GM12873 (cell line): Measurements from ENCODE around the gene AKNA.

ENCODE experiments used
- CTCF ChIP-seq: IDR thresholded peaks from 2 replicates; pipeline ENCODE4 v1.5.1; 2012; ENCODE audit warnings: low read depth, mild to moderate bottlenecking, moderate library complexity, low read length, control low read depth; ENCODE audit not compliant: insufficient read depth; ENCODE audit errors: missing control alignments

The AKNA gene

DNA sequence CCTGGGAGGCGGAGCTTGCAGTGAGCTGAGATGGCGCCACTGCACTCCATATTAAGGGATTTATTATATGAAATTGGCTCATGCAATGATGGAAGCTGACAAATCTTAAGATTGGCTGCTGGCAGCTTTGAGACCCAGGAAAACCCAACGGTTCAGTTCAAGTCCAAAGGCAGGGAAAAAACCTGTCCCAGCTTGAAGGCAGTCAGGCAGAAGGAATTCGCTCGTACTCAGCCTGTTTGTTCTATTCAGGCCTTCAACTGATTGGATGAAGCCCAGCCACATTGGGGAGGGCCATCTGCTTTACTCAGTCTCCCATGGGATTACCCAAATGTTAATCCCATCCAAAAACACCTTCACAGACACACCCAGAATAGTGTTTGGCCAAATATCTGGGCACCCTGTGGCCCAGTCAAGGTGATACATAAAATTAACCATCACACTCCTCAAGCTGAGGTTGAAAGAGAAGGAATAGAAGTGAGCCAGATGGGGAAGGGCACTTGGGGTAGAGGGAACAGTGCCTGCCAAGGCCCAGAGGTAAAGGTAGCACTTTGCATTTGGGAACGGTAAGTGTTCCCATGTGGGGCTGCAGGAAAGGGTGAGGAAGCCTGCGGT, 73.4 kb downstream of the AKNA start:
- TF ChIP-seq CTCF, result no peak

DNA sequence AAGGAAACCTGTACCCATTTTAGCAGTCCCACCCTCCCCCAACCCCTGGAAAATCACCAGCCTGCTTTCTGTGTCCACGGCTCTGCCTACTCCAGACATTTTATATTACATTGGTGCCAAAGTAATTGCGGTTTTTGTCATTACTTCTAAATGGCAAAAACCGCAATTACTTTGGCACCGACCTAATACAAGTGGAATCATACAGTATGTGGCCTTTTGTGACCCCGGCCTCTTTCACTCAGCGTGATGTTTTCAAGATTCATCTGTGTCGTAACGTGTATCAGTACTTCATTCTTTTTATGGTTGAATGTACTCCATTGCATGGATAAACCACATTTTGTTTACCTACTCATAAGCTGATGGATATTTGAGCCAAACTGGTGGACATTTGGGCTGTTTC, 74.6 kb downstream of the AKNA start:
- no peak for TF ChIP-seq CTCF

DNA sequence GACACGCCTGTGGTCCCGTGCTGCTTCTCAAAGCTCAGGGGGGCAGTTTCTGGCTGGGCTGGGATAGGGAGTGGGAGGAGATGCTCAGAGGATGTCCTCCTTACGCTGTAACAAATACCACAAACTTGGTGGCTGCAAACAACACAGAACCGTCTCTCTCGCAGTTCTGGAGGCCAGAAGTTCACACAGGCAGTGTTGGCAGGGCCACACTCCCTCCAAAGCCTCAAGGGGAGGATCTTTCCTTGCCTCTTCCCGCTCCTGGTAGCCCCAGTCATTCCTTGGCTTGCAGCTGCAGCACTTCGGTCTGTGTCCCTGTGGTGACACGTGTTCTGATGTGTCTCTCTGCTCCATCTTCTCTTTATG, 75.3 kb downstream of the AKNA start:
- TF ChIP-seq CTCF, result no peak

GRCh38 chr9:114311571-114312512, 75.9 kb downstream of the AKNA start:
- TF ChIP-seq CTCF, result no peak

DNA sequence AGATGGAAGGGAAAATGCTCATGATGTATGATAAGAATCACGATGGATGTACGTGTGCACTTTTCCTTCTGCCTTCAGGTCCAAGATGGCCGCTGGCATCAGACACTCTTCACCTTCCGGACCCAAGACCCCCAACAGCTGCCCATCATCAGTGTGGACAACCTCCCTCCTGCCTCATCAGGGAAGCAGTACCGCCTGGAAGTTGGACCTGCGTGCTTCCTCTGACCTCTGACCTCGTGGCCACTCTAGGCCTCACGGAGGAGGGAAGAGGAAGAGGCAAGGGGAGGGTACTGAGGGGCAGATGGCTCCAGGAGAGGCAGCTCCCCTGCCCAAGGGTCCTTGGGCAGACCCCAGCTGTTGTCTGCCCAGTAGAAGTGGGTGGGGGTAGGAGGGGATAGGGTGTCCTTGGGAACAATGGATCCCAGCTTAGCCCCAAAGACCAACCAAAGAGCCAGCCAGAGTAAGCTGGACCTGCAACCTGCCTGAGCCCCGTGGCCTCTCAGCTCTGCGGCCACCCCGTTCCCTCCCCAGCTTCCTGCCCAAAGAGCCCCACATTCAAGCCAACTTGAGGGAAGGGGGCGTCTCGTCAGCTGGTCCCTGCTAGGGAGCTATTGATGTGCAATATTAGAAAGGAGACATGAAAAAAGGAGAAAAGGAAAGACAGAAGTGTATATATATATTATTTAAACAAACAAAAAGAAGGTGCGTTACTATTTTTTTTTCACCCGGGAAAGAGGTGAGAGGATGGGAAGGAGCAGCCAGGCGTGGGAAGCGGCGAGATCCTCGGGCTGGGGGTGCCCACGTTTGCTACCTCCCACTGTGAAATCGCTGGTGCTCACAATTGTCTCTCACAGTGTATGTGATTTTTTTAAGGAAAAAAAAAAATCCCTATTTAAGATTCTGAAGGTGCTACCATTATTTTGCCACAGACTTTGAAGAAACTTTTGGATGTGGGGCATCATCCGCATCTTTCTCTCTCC, 77.0 kb downstream of the AKNA start:
- TF ChIP-seq CTCF, result no peak

DNA sequence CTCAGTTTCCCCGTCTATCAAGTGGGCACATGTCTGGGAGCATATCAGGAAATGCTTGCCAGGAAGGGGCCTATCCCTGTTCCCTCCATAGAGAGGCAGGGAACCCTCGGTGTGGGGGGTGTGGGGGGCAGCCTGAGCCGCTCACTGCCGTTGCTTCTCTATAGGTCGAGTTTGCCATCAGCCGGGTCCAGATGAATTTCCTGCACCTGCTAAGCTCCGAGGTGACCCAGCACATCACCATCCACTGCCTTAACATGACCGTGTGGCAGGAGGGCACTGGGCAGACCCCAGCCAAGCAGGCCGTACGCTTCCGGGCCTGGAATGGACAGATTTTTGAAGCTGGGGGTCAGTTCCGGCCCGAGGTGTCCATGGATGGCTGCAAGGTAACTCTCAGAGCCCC, 78.7 kb downstream of the AKNA start:
- no peak for TF ChIP-seq CTCF
